WTC11 (cell line): ENCODE measurements around the gene C10orf67. TPM values are rescaled to one million over a fixed set of nuclear protein-coding genes. Genes with fewer than 3 reads are reported as not detected.
A peak's percentile ranks its signal among the peaks of the same experiment; 100 is the strongest.

Experiments
- ATAC-seq: fragments of 200-7000 bp; cut with Tn5 transposase; 2 replicates; pipeline ENCODE4 v1.10.0; 2021; ENCODE audit warnings: mild to moderate bottlenecking, moderate library complexity
- CTCF ChIA-PET: fragments of 300-600 bp; sonication (Branson Sonifier 250); formaldehyde crosslinking; loops from one replicate; lab custom pipeline; 2021; ENCODE audit warnings: antibody characterized with exemption; lab: Charles Lee
- POLR2A ChIA-PET: fragments of 350-600 bp; sonication (Branson Sonifier 250); formaldehyde crosslinking; loops from one replicate; lab custom pipeline; 2021; ENCODE audit warnings: antibody characterized with exemption; lab: Charles Lee
- DNase-seq: peaks from one replicate; pipeline ENCODE4 v3.0.0; 2021; ENCODE audit warnings: low spot score
- H3K27ac Mint-ChIP-seq: 2 replicates; pipeline ENCODE4 v1.8.0; 2021; ENCODE audit warnings: mixed read lengths
- H3K27me3 Mint-ChIP-seq: 2 replicates; pipeline ENCODE4 v1.8.0; 2021; ENCODE audit warnings: low read depth, mild to moderate bottlenecking, moderate library complexity, mixed read lengths
- H3K36me3 Mint-ChIP-seq: 2 replicates; pipeline ENCODE4 v1.8.0; 2021; ENCODE audit warnings: mixed read lengths
- H3K4me1 Mint-ChIP-seq: 2 replicates; pipeline ENCODE4 v1.8.0; 2022; ENCODE audit warnings: mixed read lengths
- H3K4me3 Mint-ChIP-seq: 2 replicates; pipeline ENCODE4 v1.8.0; 2021; ENCODE audit warnings: mild to moderate bottlenecking, moderate library complexity, mixed read lengths
- H3K9me3 Mint-ChIP-seq: 2 replicates; pipeline ENCODE4 v1.8.0; 2021; ENCODE audit warnings: mixed read lengths
- ARID4B ChIP-seq: sonication (generic); formaldehyde crosslinking; IDR thresholded peaks from 2 replicates; pipeline ENCODE4 v1.8.0; 2023; ENCODE audit warnings: missing genetic modification reagents, mild to moderate bottlenecking, borderline replicate concordance
- CDX4 ChIP-seq: fragments of 250-450 bp; sonication (Bioruptor Pico); IDR thresholded peaks from 2 replicates; pipeline ENCODE4 v1.9.0; 2021; ENCODE audit warnings: moderate library complexity, mild to moderate bottlenecking, inconsistent platforms, borderline replicate concordance
- CREB1 ChIP-seq: sonication (generic); formaldehyde crosslinking; IDR thresholded peaks from 2 replicates; pipeline ENCODE4 v1.8.0; 2023; ENCODE audit warnings: mild to moderate bottlenecking, missing genetic modification reagents
- ESRRA ChIP-seq: sonication (generic); formaldehyde crosslinking; IDR thresholded peaks from 2 replicates; pipeline ENCODE4 v1.8.1; 2022; ENCODE audit warnings: mild to moderate bottlenecking, missing genetic modification reagents, borderline replicate concordance
- FOXK1 ChIP-seq: sonication (generic); formaldehyde crosslinking; IDR thresholded peaks from 2 replicates; pipeline ENCODE4 v1.8.0; 2022; ENCODE audit warnings: mild to moderate bottlenecking, moderate library complexity, missing genetic modification reagents
- FOXP4 ChIP-seq: sonication (generic); formaldehyde crosslinking; IDR thresholded peaks from 2 replicates; pipeline ENCODE4 v1.8.0; 2022; ENCODE audit warnings: mild to moderate bottlenecking, missing genetic modification reagents
- HMGA2 ChIP-seq: fragments of 250-450 bp; sonication (Bioruptor Pico); IDR thresholded peaks from 2 replicates; pipeline ENCODE4 v1.4.0; 2021; ENCODE audit warnings: mild to moderate bottlenecking, moderate library complexity
- JAZF1 ChIP-seq: fragments of 250-450 bp; sonication (Bioruptor Pico); IDR thresholded peaks from 2 replicates; pipeline ENCODE4 v1.9.0; 2021; ENCODE audit warnings: moderate library complexity, mild to moderate bottlenecking, inconsistent platforms
- KAT7 ChIP-seq: sonication (generic); formaldehyde crosslinking; IDR thresholded peaks from 2 replicates; pipeline ENCODE4 v1.8.1; 2023; ENCODE audit warnings: missing genetic modification reagents, mild to moderate bottlenecking, borderline replicate concordance
- MLX ChIP-seq: sonication (generic); formaldehyde crosslinking; IDR thresholded peaks from 2 replicates; pipeline ENCODE4 v1.8.1; 2023; ENCODE audit warnings: mild to moderate bottlenecking, missing genetic modification reagents, moderate library complexity
- NR3C1 ChIP-seq: sonication (generic); formaldehyde crosslinking; conservative IDR thresholded peaks from 2 replicates; pipeline ENCODE4 v1.8.1; 2023; ENCODE audit warnings: low read depth, mild to moderate bottlenecking, missing genetic modification reagents
- USF2 ChIP-seq: sonication (generic); formaldehyde crosslinking; IDR thresholded peaks from 2 replicates; pipeline ENCODE4 v1.8.1; 2023; ENCODE audit warnings: mild to moderate bottlenecking, missing genetic modification reagents, moderate library complexity
- ZNF138 ChIP-seq: sonication (generic); formaldehyde crosslinking; conservative IDR thresholded peaks from 2 replicates; pipeline ENCODE4 v1.8.1; 2022; ENCODE audit warnings: mild to moderate bottlenecking, moderate library complexity, missing genetic modification reagents
- ZNF263 ChIP-seq: sonication (generic); formaldehyde crosslinking; IDR thresholded peaks from 2 replicates; pipeline ENCODE4 v1.8.1; 2022; ENCODE audit warnings: low read depth, mild to moderate bottlenecking, moderate library complexity, missing genetic modification reagents
- ZNF512 ChIP-seq: sonication (generic); formaldehyde crosslinking; IDR thresholded peaks from 2 replicates; pipeline ENCODE4 v1.8.1; 2022; ENCODE audit warnings: missing genetic modification reagents, borderline replicate concordance
- total RNA-seq: library from RNA; stranded (reverse); gene quantifications from 3 replicates; pipeline ENCODE4 v1.2.3, GENCODE V29; 2021

C10orf67 gene
- total RNA-seq, 1 experiment from 2014 or later = not detected

- ATAC-seq (peak; percentile 16), DNase-seq (peak; percentile 24)
- Mint-ChIP-seq H3K36me3 (no peaks in the 10 kb centered on the region), H3K4me3 (peak overlapping the region; percentile 70), H3K4me1 (peaks cover 16% of the 10 kb centered on the region), H3K9me3 (no peaks in the 10 kb centered on the region), H3K27me3 (peaks cover 97% of the 10 kb centered on the region), H3K27ac (no peak overlapping the region)
- POLR2A ChIA-PET = no interaction called here
- TF ChIP-seq ZNF138 (CRISPR knock-in tag) (no peak), USF2 (no peak), CREB1 (CRISPR knock-in tag) (no peak), NR3C1 (CRISPR knock-in tag) (no peak), FOXP4 (CRISPR knock-in tag) (no peak), ZNF512 (CRISPR knock-in tag) (no peak), JAZF1 (CRISPR knock-in tag) (no peak), KAT7 (no peak), ESRRA (CRISPR knock-in tag) (no peak), CDX4 (CRISPR knock-in tag) (no peak), HMGA2 (no peak), ZNF263 (CRISPR knock-in tag) (no peak), MLX (no peak), FOXK1 (no peak), ARID4B (CRISPR knock-in tag) (no peak)
- CTCF ChIA-PET = interaction anchor here (0.9 to 2.1 kb wide), 8 partner anchors 8 to 172 kb away, joined by 3 to 9 read pairs (median 4); partner anchors contain the start of genes C10orf67 and PTF1A
These were observed 172.0 kb downstream of the C10orf67 start for GRCh38 chr10:23172429-23173213.
